ENCODE measurements around the gene HOXA5.
A peak's percentile ranks its signal among the peaks of the same experiment; 100 is the strongest.

The HOXA5 gene

DNA sequence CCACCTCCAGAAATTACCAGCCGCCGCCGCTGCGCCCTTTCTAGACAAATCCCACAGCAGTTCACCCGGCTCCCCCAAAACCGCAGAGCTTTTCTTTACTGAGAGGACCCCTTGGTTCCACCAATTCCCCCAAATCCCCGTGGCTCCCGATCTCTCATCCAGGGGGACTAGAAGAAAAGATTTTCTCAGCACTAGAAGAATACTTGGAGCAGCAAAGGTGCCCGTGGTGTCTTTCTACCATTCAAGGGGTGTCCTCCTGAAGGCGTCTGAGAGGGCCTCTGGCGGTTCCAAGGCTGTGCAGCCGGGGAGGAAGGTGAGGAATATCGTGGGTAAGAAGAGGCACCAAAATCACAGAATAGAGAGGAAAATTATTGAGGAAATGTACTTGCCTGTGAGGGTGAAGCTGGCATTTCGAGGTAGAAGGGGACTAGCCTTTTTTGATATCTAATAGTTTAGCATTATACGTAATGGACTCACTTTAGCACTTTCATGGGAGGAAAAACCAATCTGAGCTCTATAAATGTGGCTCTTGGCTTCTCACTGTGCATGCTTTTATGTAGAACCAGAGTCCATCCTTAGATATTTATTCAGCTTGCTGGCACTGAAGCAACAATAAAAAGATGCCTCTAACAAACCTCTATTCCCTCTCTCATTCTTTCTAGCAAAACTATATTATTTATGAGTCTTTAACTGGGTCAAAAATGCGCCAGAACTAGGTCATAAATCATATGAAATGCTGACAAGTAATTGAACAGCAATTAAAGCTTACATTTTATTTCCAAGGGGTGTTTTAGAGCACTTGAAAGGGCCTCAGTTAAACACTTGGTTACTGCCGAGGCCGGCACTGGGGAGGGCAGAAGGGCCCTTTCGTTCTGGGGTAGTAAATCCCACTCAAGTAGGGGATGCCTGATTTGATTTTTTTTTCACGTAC is 27.2 kb downstream of the HOXA5 start:
- no peak for DNase-seq

DNA sequence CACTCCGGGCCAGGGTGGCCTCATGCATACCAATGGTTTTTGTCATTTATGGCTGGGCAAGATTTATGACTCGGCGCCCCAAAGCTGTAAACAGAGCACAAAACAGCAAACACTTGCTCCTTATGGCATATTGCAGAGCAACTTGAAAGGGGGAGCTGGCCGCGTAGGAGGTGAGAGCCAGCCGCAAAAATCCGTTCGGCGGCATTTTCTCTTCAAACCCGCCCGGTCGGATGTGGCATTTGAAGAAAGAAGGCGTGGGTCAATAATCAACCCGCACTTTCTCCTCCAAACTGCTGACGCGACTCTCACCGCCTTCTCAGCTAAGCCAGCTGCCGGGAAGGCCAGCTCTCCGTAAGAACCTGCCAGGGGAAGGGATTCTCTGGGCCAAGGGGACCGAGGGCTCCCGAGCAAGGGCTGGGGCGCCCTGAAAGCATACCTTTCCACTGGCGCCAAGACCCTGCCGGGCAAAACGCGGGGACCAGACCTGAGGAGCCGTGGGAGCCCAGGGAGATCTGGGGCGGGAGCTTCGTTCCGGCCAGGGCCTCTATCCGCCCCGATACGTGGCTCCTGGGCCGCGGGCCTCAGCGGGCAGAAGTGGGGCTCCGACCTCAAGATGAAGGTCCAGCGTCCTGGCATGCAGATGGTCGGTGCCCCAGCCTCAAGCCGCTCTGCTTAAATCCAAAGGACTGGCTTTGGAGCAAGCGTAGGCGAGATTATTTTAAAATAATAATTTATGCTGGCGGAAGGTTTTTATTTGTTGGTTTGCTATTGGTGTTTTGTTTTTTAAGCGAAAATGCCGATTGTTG is 28.1 kb downstream of the HOXA5 start:
- DNase-seq: no peak

DNA sequence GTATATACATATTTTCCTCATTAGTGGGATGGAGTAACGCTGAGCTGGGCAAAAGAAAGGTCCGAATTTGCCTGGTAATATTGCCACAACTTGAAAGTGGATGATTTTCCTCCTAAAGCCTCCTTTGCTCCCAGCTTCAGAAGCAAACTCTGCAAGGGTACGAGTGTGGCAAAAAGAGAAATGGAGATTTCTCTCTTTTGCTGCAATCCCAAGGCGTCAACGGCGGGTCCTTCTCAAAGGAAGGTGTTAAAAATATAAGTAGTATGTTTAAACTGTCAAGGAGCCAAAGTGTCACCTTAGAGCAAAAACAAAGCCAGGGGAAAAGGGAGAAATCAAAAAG is 28.6 kb downstream of the HOXA5 start:
- no peak for DNase-seq

DNA sequence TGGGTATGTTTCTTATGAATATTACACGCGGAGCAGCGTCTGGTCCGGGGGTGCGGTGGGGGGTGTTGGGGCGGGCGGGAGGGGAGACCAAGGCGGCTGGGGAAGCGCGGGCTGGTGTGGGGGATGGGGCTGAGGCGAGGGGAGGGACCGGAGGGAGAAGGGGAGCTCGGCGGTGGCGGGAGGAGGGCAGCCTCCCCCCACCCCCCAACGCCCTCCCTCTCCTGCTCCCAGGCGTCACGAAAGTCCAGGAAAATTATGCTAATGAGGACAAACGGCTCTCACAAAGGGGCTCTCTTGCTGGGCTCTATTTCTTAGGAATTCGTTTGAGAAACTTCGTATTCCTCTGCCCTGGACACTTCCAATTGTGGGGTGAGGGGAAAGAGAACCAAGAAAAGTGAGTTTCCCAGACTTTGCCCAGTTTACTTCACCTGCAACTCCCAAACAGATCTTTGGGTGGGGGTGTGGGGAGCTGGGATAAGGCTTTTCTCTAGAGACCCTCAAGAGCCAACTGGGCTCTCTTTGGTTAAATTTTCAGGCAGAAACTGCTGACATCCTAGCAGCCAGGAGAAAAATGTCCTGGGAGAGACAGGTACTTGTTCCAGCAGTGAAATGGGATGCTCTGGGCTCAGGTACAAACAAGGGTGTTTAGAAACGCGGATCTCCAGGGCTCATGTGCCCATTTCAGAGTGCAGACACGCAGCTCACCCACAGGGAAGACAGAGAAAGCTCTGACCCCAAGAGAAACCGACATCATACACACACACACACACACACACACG is 29.3 kb downstream of the HOXA5 start:
- no peak for DNase-seq

DNA sequence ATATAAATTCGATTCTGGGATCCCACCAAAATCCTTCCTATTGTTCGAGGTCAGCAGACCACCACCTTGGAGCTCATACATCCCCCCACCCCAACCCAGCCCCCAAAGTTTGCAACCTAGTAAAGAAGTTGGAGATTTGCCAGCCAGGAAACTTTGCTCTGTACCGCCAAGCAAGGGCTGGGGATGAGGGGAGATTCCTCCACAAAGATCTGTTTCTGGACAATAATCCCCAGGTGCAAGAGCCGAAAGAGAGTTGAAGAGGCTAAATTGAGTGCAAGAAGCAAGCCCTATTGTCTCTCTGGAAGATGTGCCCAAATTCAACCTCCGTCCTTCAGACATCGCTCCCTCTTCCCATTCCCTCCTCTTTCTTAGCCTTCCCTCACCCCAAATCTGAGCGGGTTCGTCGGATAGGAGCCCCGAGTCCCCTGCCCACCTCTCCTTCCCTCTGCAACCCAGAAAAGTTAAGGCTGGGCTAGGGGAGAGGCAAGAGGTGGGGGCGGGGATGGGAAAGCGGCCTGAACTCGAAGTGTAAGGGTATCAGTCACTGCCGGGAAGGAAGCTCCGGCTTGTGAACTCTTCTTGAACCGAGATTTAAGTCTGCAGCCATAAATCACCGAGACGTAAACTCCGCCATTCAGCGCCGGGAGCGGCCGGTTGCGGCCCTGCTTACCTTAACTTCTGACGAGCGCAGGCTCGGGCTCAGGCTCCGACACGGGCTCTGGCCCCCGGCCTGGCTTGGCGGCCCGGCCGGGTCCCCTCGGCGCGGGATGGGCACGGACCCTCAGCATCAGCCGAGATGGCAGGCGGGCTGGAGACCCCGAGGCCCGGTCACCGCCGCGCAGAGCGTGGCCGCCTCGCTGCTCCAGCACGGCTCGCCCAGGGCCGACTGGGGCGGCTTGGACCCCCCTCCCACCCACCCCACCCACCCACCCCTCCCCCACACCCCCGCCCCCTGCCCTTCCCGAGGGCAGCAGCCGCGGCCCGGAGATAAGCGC is 30.2 kb downstream of the HOXA5 start:
- no peak for DNase-seq

DNA sequence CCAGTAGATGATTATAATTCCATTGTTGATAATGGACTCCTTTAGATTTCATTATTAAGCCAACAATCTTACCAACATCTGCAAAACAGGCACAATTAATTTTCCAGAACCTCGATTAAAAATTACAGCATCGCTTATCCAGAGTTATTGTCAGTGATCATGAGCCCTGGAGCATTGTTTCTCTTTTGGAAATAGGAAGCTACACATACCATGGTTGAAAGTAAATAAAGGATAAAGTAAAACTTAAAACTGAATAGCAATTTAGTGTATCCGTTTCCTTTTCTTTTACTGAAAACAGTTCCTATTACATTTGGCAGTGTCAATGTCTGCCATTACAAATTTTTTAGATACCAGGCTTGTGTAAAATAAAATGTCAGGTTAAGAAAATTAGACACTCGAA is 31.1 kb downstream of the HOXA5 start:
- no peak for DNase-seq

DNA sequence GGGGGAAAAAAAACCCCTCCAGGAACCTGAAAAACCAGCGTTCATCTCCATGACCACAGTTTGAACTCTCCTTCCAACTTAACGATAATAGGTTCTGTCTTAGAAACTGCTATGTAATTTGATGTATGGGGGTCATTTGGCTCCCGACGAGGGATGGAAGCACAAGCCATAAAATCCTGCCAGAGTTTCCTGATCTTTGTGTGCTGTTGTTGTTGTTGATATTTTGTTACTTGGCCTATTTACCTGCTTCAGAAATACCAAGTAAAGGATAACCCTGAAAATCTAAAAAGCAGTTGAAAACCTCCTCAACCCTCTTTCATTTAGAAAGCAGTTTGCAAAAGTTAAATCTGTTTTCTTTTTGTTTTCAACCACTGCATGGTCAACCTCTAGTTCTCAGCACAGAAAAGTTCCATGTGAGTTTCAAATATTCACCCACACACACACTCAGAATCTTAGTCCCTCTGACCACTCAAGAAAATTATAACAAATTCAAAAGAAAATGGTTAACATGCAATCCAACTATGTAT is 31.7 kb downstream of the HOXA5 start:
- DNase-seq: no peak

DNA sequence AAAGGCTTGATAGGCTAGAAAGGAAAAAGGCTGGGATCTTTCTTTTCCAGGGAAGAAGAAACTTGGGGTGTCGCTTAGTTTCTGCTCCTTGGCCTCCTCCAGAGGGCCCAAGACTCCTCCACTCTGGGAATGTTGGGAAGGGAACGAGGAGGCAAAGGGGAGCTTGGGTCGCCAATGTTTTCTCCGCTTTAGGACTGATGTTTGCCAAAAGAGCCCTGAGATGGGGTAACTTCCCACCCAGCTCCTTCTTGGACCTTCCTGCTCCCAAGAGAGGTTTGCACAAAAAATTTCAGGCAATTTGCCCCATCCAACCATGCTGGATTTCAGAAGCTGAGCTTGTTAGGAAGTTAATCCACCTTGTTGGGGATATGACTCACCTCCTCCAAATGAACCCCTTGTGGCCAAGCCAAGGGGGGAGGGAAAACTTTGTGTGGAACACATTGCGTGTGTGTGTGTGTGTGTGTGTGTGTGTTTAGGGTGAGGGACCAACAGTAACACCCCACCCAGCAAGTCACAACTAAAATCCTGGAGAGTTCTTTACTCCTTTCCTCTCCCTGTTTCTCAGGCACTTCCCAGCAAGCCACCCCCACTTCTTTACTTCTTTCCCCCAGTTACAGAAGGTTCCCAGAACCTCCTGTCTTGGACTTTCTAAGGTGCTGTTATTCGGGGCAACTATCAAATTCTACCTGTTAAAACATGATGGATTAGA is 32.3 kb downstream of the HOXA5 start:
- no peak for DNase-seq

DNA sequence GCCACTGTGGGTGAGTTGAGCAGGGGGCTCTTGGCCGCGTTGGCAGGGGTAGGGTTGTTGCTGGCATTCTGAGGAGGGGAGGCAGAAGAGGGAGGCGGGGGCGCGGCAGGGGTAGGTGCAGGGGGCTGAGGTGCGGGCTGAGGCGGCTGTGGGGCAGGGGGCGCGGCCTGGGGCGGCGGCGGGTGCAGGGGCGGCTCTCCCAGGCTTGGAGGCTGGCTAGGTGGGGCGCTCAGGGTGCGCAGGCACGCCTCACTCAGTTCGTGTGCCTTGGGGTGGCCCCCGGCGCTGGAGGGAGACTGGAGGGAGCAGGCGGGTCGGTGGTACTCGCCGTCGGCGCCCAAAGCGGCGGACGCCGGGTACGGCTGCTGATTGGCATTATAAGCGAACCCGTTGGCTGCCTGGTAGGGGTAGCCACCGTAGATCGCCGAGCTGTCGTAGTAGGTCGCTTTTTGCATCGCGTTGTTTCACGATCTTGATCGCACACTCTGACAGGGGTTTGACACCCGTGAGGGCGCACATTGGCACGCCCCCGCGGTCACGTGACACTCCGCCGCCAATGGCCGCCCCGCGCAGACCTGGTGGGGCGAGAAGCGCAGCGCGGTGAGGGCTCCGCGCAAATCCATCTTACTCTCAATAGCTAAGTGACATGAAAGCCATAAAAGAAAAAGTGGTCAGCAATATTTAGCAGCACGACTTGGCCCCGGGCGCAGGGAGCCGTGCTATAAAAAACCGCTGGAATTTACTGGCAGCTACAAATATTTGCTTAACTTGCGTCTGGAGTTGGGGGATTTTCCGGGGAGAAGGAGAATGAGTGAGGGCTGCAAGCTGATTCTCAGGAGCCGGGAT is 33.1 kb downstream of the HOXA5 start:
- DNase-seq: no peak

DNA sequence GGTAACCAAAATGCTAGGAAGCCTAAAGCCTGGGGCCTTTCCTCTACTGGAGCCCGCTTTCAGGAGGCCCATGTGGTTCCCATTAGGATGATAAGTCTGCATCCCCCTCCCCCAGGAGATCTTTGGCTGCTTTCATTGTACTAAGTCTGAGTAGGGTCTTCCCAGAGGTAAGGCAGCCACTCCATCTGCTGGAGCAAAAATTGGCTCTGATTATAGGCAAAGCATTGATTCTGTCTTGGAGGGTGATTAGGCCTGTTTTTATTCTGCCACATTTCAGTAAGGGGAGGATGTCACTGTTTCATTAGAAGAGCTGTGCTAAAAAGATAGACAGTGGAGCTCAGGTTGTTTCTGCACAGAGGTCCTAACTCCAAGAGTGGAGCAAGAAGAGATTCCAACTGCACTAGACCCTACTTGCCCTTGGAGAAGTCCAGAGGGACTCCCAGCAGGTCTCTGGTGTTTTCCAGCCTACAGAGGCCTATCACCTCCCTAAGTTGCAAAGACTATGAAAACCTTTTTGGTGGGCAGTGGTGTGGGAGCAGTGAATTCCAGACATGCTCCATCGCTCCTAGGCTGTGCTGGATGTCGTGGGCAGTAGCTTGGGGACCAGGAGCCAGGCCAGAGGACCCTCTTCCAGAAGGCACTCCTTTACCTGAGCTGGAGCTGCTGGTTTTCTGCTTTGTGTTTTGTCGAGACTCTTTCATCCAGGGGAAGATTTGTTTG is 33.9 kb downstream of the HOXA5 start:
- no peak for DNase-seq

DNA sequence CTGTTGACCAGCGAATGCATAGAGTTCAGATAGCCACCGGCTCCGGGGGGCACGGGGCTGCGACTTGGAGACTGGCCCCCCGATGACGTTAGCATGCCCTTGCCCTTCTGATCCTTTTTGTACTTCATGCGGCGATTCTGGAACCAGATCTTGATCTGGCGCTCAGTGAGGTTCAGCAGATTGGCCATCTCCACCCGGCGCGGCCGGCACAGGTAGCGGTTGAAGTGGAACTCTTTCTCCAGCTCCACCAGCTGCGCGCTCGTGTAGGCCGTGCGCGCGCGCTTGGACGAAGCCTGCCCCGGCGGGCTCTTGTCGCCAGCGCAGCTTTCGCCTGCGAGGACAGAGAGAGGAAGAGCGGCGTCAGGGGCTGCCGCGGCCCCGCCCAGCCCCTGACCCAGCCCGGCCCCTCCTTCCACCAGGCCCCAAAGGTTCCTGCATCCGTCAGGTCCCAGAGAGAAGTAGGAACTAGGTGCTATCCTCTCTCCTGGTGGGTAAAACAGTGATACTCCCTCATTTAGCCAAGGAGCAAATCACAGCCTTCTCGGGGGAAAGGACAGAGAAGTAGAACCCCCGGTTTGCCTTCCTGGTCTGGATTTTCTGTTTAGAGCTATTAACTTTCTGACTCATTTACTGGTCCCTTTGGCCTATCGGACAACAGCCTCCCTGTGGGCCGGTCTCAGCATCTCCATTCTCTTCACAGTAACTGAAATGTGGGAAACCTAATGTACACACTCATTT is 34.9 kb downstream of the HOXA5 start:
- DNase-seq: peak; percentile 72

DNA sequence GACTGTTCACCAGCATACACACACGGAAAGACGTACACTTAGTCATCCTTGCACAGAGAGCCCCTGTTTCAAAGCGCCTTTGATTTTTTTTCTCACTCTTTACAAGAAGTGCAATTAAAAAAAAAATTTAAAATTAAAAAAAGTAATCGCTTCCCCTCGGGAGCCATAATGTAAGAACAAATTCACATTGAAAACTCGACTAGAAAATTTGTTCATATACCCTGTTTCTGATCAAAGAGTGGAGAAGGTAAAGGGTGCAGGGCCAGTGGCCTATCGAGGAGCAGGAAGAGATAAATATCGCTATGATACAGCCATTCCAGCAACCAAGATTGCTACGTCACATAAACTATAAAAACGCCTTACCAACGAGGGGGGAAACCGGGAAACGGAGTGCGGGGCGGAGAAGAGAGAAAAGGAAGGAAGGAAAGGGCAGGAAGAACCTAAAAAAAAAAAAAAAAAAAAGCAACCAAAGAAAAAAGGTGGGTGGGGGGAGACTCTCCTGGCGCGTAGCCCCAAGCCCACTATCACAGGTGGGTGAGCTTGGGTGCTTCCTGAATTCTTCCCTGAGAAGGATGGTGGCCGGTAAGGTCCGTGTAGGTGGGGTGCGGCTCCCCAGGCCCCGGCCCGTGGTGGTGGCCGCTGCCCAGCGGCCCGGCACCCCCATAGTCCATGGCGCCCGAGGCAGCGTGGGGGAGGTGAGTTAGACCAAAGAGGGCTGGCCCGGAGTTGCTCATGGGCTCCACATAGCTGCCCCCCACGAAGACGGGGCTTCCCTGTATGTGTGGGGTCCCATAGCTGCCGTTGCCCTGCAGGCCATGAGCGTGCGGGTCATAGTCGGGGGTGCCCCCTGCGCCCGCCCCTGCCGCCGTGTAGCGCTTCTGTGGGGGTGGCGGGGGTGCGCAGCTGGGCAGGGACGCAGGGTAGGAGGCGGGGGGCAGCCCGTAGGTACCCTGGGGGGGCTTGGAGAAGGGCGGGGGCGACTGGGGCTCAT is 35.8 kb downstream of the HOXA5 start:
- no peak for DNase-seq

DNA sequence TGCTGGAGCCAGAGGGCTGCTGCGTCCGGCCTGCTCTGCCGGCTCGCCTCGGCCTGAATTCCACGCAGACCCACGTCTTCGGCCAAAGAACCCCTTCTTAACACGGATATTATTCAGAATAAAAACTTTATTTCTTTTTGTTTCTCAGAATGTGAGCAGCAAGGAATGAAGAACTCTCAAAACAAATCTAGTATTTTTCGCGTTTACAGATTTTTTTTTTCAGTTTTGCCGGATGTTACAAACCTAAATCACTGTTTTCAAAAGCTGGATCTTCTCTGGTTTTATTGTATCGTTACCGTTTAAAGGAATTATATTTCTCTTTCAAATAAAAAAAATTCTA is 36.6 kb downstream of the HOXA5 start:
- DNase-seq: no peak

DNA sequence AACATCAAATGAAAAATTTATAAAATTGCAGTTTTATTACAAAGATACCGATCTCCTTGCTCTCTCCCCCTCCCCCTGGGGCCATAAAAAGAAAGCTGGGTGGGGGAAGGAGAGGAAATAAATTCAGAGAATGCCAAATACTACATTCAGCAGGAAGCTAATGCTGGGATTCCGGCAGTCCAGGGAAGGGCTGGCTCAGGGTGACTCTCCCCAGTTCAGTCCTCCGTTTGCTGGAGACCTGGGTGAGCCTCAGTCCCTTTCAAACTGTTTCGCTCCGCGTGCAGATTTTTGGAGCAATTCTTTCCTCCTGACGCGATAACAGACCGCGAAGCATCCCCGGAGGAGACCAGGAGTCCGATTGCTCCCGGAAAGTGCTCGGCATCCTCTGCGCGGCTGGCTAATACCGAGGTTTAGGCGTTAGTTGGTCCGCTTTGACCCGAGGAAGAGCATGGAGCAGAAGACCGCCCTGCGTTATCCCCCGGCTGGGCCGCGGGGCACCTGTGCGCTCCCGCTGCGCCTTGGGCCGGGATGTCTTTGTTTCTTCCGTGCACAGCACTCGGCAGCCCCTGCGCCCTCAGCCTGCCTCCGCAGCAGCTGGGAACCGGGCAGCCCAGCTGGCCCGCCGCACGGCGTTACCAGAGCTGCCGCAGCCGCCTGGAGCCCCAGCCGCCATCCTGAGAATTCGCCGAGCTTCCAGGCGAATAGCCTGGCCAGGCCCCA is 37.1 kb downstream of the HOXA5 start:
- DNase-seq: no peak

DNA sequence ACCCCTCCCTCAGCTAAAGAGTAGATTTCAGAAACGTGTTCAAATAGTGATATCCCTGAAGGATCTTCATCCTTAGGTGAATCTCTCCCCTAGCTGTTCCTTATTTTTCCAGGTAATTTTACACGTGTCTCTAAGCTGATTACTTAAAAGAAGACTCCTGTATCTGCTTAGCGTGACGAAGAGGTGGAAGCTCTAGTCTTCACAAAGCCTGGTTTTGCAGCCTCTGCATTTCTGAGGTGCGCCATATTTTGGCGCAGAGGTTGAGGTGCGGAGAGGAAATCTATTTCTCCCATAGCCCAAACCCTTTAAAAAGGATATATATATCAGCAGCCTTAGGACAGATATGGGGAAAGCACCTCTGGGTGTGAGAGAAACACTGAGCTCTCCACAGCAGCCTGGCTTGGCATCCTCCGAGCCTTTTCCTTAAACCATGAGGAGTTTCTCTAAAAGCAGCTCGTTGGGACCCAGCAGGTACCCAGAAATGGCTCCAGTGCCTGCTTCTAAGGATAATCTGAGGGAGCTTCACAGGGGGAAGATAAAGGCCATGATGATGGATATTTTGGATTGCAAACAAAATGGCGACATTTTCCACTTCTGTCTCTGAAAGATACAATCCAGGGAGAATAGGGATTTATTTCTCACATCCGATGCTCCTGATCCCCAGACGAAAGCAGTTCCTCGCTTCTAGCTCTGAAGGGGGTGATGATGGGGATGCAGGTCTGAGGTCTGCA is 38.0 kb downstream of the HOXA5 start:
- no peak for DNase-seq

Data from NCI-H510A (cell line).